HepG2 (cell line): ENCODE results near the gene OPA3. TPM values are rescaled to one million over a fixed set of nuclear protein-coding genes. Genes with fewer than 3 reads are reported as not detected.

Source experiments
- ATAC-seq: fragments of 200-7000 bp; cut with Tn5 transposase; 3 replicates; pipeline ENCODE4 v1.9.1; 2020; ENCODE audit warnings: mild to moderate bottlenecking, moderate library complexity
- BruUV-seq: library from RNA; stranded (reverse); fragments of 400-500 nt; replicated peaks from 2 replicates; lab custom pipeline; 2021; lab: Mats Ljungman, UMichigan
- CTCF ChIA-PET: fragments of 300-600 bp; formaldehyde crosslinking; extraction: SDS; loops from one replicate; lab custom pipeline; 2021; ENCODE audit warnings: low total read pairs, inconsistent platforms, low intra/inter-chr PET ratio; lab: Yijun Ruan, JAX
- POLR2A ChIA-PET: fragments of 350-600 bp; sonication (Branson Sonifier 250); formaldehyde crosslinking; loops from one replicate; lab custom pipeline; 2020; ENCODE audit warnings: antibody characterized with exemption, inconsistent platforms; lab: Yijun Ruan, JAX
- DNase-seq: peaks from one replicate; pipeline ENCODE4 v3.0.0-alpha.2; 2015; ENCODE audit warnings: low spot score
- FAIRE-seq: peaks from 3 replicates; lab custom pipeline; 2011; peaks lifted over from hg19 to GRCh38; lab: Jason Lieb, UNC
- H2AFZ ChIP-seq: one replicate; pipeline ENCODE4 v1.6.1; 2011; ENCODE audit warnings: low read length, inconsistent platforms
- H3K27ac ChIP-seq: fragments of 300-600 bp; 3 replicates; pipeline ENCODE4 v1.8.0; 2011; ENCODE audit warnings: mixed run types, mild to moderate bottlenecking, mixed read lengths, low read length, inconsistent platforms; ENCODE audit not compliant: insufficient read depth; ENCODE audit errors: extremely low read length
- H3K27me3 ChIP-seq, 2 experiments: fragments of 200-600 bp in 1 of 2; 2 replicates in 1 of 2; 3 replicates in 1 of 2; pipeline versions ENCODE4 v1.6.0 to v1.8.0; 2011; ENCODE audit warnings: low read length in 2 of 2, mild to moderate bottlenecking in 2 of 2, moderate library complexity in 2 of 2, inconsistent platforms in 1 of 2; ENCODE audit not compliant: insufficient read depth in 2 of 2, control insufficient read depth in 1 of 2
- H3K36me3 ChIP-seq, 2 experiments: fragments of 200-600 bp in 1 of 2; replicated peaks in 1 of 2; 2 replicates in 1 of 2; 3 replicates in 1 of 2; pipeline versions ENCODE4 v1.5.1 to v1.8.0; 2011; ENCODE audit warnings: low read length in 2 of 2, inconsistent platforms in 1 of 2; ENCODE audit not compliant: insufficient read depth in 2 of 2, control insufficient read depth in 1 of 2
- H3K4me1 ChIP-seq: 2 replicates; pipeline ENCODE4 v1.5.1; 2012; ENCODE audit warnings: low read length, inconsistent platforms; ENCODE audit not compliant: insufficient read depth
- H3K4me2 ChIP-seq: 2 replicates; pipeline ENCODE4 v1.6.0; 2011; ENCODE audit warnings: low read depth, low read length, inconsistent platforms
- H3K4me3 ChIP-seq, 3 experiments: fragments of 200-600 bp in 1 of 3; sonication (generic), shearing (Covaris generic) in 1 of 3; replicated peaks in 1 of 3; 2 replicates each; pipeline ENCODE4 v1.5.1; 2011 to 2016; ENCODE audit warnings: low read length in 3 of 3, inconsistent platforms in 2 of 3, low read depth in 2 of 3, mild to moderate bottlenecking in 2 of 3, control low read depth in 1 of 3, mixed read lengths in 1 of 3; ENCODE audit not compliant: insufficient read depth in 1 of 3
- H3K79me2 ChIP-seq: one replicate; pipeline ENCODE4 v1.6.1; 2011; ENCODE audit warnings: low read length, inconsistent platforms; ENCODE audit not compliant: insufficient read depth
- H3K9ac ChIP-seq: 2 replicates; pipeline ENCODE4 v1.6.0; 2011; ENCODE audit warnings: mild to moderate bottlenecking, low read depth, low read length, inconsistent platforms; ENCODE audit not compliant: insufficient read depth
- H3K9me3 ChIP-seq: 2 replicates; pipeline ENCODE4 v1.5.1; 2012; ENCODE audit warnings: mild to moderate bottlenecking, low read length
- H4K20me1 ChIP-seq: 2 replicates; pipeline ENCODE4 v1.6.0; 2011; ENCODE audit warnings: inconsistent platforms, mild to moderate bottlenecking, low read length, moderate library complexity; ENCODE audit not compliant: insufficient read depth
- ARID5B ChIP-seq: IDR thresholded peaks from 2 replicates; pipeline ENCODE4 v1.4.0; 2020; ENCODE audit warnings: mild to moderate bottlenecking, missing genetic modification reagents
- ATM ChIP-seq: fragments of 450-650 bp; IDR thresholded peaks from 2 replicates; pipeline ENCODE4 v1.7.1; 2017; ENCODE audit warnings: mild to moderate bottlenecking, borderline replicate concordance
- BATF2 ChIP-seq: sonication (generic); formaldehyde crosslinking; IDR thresholded peaks from 2 replicates; pipeline ENCODE4 v1.8.0; 2022; ENCODE audit warnings: mild to moderate bottlenecking, missing genetic modification reagents, moderate library complexity
- HMG20B ChIP-seq: conservative IDR thresholded peaks from 2 replicates; pipeline ENCODE4 v1.6.1; 2016; ENCODE audit warnings: missing genetic modification reagents, missing compliant biosample characterization
- HNRNPL ChIP-seq: fragments of 200-400 bp; formaldehyde crosslinking; IDR thresholded peaks from 2 replicates; pipeline ENCODE4 v1.6.1; 2017; ENCODE audit warnings: mild to moderate bottlenecking, low read depth, low read length
- MYC ChIP-seq: sonication (generic); formaldehyde crosslinking; IDR thresholded peaks from 2 replicates; pipeline ENCODE4 v1.9.0; 2021; ENCODE audit warnings: missing genetic modification reagents, borderline replicate concordance
- NAIF1 ChIP-seq: sonication (generic); formaldehyde crosslinking; IDR thresholded peaks from 2 replicates; pipeline ENCODE4 v1.5.0; 2020; ENCODE audit warnings: mild to moderate bottlenecking, missing genetic modification reagents, borderline replicate concordance
- PRDM4 ChIP-seq: sonication (generic); formaldehyde crosslinking; IDR thresholded peaks from 2 replicates; pipeline ENCODE4 v1.9.0; 2021; ENCODE audit warnings: missing genetic modification reagents, borderline replicate concordance
- ZBTB46 ChIP-seq: sonication (generic); formaldehyde crosslinking; IDR thresholded peaks from 2 replicates; pipeline ENCODE4 v1.4.0; 2020; ENCODE audit warnings: mild to moderate bottlenecking, missing genetic modification reagents, borderline replicate concordance
- ZNF136 ChIP-seq: sonication (generic); formaldehyde crosslinking; IDR thresholded peaks from 2 replicates; pipeline ENCODE4 v1.8.1; 2022; ENCODE audit warnings: low read depth, mild to moderate bottlenecking, moderate library complexity, missing genetic modification reagents
- ZNF296 ChIP-seq: sonication (generic); formaldehyde crosslinking; conservative IDR thresholded peaks from 2 replicates; pipeline ENCODE4 v1.5.0; 2020; ENCODE audit warnings: mild to moderate bottlenecking, missing genetic modification reagents
- ZNF451 ChIP-seq: sonication (generic); formaldehyde crosslinking; IDR thresholded peaks from 2 replicates; pipeline ENCODE4 v1.5.0; 2020; ENCODE audit warnings: mild to moderate bottlenecking, missing genetic modification reagents
- ZNF468 ChIP-seq: sonication (generic); formaldehyde crosslinking; IDR thresholded peaks from 2 replicates; pipeline ENCODE4 v1.8.0; 2022; ENCODE audit warnings: mild to moderate bottlenecking, moderate library complexity, missing genetic modification reagents
- ZNF564 ChIP-seq: sonication (generic); formaldehyde crosslinking; IDR thresholded peaks from 2 replicates; pipeline ENCODE4 v1.8.1; 2023; ENCODE audit warnings: mild to moderate bottlenecking, missing genetic modification reagents
- WGBS: methylation state at CpG from one replicate; pipeline ENCODE4 v1.1.6; 2017; ENCODE audit warnings: low lambda C conversion rate; 5-methylcytosine and 5-hydroxymethylcytosine counted together
- in situ Hi-C: cut with HindIII; loops from 2 replicates; pipeline ENCODE4 v1.10.0; 2017; ENCODE audit warnings: low pct_unique_long_range_greater_than_20kb; ENCODE audit not compliant: extremely low pct_ligation_motif_present
- intact Hi-C: fragments of 100-400 bp; cut with micrococcal nuclease; formaldehyde crosslinking; loops from one replicate; pipeline ENCODE4 v1.10.0; 2022; ENCODE audit not compliant: unreplicated experiment
- polyA plus RNA-seq, 8 experiments: library from polyadenylated mRNA; depleted of rRNA in 3 of 8; stranded (reverse) in 7 of 8; unstranded in 1 of 8; fragments of >200 nt; fragmentation: Illumina TruSeq in 4 of 8; extraction: Trizol in 4 of 8; gene quantifications; 2 replicates each; pipeline versions ENCODE4 v1.2.1 to v1.2.3, GENCODE V29; 2011 to 2016; ENCODE audit warnings: low read depth in 4 of 8, missing spikeins in 1 of 8, mixed read lengths in 1 of 8; ENCODE audit not compliant: insufficient read depth in 1 of 8
- total RNA-seq, 5 experiments: library from RNA; depleted of rRNA; stranded (reverse); fragments of >200 nt; fragmentation: Illumina TruSeq; extraction: Trizol; gene quantifications; 2 replicates each; pipeline ENCODE4 v1.2.3, GENCODE V29; 2016; ENCODE audit warnings: low read depth in 1 of 5

OPA3 gene
- total and polyA plus RNA-seq, 2 of the 13 experiments (the other 11 are each of a cell fraction or from before 2014, with no cell fraction given) = 8.3 to 17.7 TPM

GRCh38 chr19:45595814-45596213 lies 11.2 kb upstream of the OPA3 start:
- DNase-seq = no peak
- ChIA-PET CTCF (no interaction called here), POLR2A (no interaction called here)
- Histone ChIP-seq H3K4me3 (no peak overlapping the region), H3K4me1 (peaks cover 6% of the 10 kb centered on the region), H3K9me3 (no peaks in the 10 kb centered on the region), H2AFZ (no peak overlapping the region), H3K9ac (no peak overlapping the region), H3K27ac (no peak overlapping the region), H3K27me3 (peaks cover 4 to 44% of the 10 kb centered on the region in 2 experiments; a peak in 4 of 5 replicates), H3K4me2 (no peak overlapping the region), H3K79me2 (no peaks in the 10 kb centered on the region), H3K36me3 (no peaks in the 10 kb centered on the region), H4K20me1 (no peaks in the 10 kb centered on the region)
- in situ Hi-C loops = no loop called here
- no peak for TF ChIP-seq MYC (CRISPR knock-in tag)
- TF ChIP-seq ZBTB46 (CRISPR knock-in tag) = no peak
- TF ChIP-seq NAIF1 (CRISPR knock-in tag) = no peak
- no peak for TF ChIP-seq ZNF136 (CRISPR knock-in tag)
- no peak for TF ChIP-seq HMG20B (CRISPR knock-in tag)
- TF ChIP-seq ZNF296 (CRISPR knock-in tag) = no peak
- no peak for TF ChIP-seq ARID5B (CRISPR knock-in tag)
- no peak for TF ChIP-seq ATM
- no peak for TF ChIP-seq ZNF451
- no peak for TF ChIP-seq ZNF468 (CRISPR knock-in tag)
- no peak for TF ChIP-seq HNRNPL
- no peak for TF ChIP-seq ZNF564 (CRISPR knock-in tag)
- TF ChIP-seq BATF2 (CRISPR knock-in tag) = no peak
- no peak for TF ChIP-seq PRDM4 (CRISPR knock-in tag)
- no peak for FAIRE-seq
- ATAC-seq = no peak
- intact Hi-C loops = no loop called here
- no TSS peak for BruUV-seq
- 34% methylated on average over 6 of the region's 6 CpGs for WGBS
